Large intestine (tissue), 3 donors: ENCODE measurements around the gene PDSS2. TPM values are rescaled to one million over a fixed set of nuclear protein-coding genes. Genes with fewer than 3 reads are reported as not detected.

Source experiments
- DNase-seq, 2 donors: peaks; one replicate each; pipeline versions ENCODE4 v3.0.0 to v3.0.0-alpha.2; 2013
- H3K27ac ChIP-seq: one replicate; pipeline ENCODE4 v1.5.1; 2013; ENCODE audit warnings: low read length
- H3K27me3 ChIP-seq: 2 replicates; pipeline ENCODE4 v1.6.1; 2013; ENCODE audit warnings: low read length; ENCODE audit not compliant: control insufficient read depth, insufficient read depth
- H3K36me3 ChIP-seq: 2 replicates; pipeline ENCODE4 v1.6.1; 2013; ENCODE audit warnings: low read length; ENCODE audit not compliant: control insufficient read depth, insufficient read depth
- H3K4me1 ChIP-seq: one replicate; pipeline ENCODE4 v1.6.1; 2013; ENCODE audit warnings: low read length; ENCODE audit not compliant: control insufficient read depth, insufficient read depth
- H3K4me3 ChIP-seq: one replicate; pipeline ENCODE4 v1.5.1; 2013; ENCODE audit warnings: low read length
- H3K9me3 ChIP-seq: one replicate; pipeline ENCODE4 v1.6.1; 2013; ENCODE audit warnings: mild to moderate bottlenecking, low read depth, low read length, moderate library complexity; ENCODE audit not compliant: control insufficient read depth
- WGBS: methylation state at CpG from one replicate; pipeline ENCODE4 v1.1.5; 2013; ENCODE audit warnings: low lambda C conversion rate; ENCODE audit not compliant: insufficient coverage; 5-methylcytosine and 5-hydroxymethylcytosine counted together
- polyA plus RNA-seq: library from polyadenylated mRNA; unstranded; fragments of 120-200 nt; gene quantifications from one replicate; pipeline ENCODE4 v1.2.1, GENCODE V29; 2013

The PDSS2 gene
- polyA plus RNA-seq, 1 donor: 12.8 TPM

DNA sequence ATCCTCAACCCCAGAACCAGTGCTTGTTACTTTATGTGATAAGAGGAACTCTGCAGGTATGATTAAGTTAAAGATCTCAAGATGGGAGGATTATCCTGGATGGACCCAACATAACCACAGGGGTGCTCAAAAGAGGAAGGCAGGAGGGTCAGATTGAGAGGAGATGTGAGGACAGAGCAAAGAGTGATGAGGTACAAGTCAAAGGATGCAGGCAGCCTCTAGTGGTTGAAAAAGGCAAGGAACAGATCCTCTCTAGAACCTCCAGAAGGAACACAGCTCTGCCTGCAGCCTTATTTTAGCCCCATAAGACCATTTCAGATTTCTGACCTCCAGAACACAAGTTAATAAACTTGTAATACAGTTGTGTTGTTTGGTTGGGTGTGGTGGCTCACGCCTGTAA, 41.2 kb downstream of the PDSS2 start:
- H3K9me3 ChIP-seq: no peaks in the 10 kb centered on the region
- H3K4me3 ChIP-seq: no peak overlapping the region
- no peaks in the 10 kb centered on the region for H3K4me1 ChIP-seq
- DNase-seq: no peak
- H3K27ac ChIP-seq: no peak overlapping the region
- WGBS: no CpG with 5 or more reads among the region's 1 CpG
- H3K36me3 ChIP-seq: no peaks in the 10 kb centered on the region
- no peaks in the 10 kb centered on the region for H3K27me3 ChIP-seq

DNA sequence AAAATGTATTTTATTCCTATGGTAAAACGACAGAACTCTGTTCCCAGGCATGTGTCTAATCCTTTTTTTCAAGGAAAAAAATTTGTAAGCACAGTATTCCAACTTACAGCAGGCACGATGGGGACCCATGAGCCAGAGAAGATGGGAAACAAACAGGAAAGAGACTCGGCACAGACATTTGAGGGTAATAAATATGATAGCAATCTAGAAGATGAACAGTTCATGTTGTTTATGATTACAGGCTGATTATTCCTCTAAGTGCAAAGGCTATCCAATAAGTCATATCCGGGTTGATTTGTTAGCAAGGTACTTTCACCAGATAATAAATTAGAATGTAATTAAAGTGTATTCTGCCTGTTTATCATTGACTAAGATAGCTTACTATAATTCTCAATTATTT, 43.2 kb downstream of the PDSS2 start:
- WGBS: no CpG with 5 or more reads among the region's 4 CpGs
- H3K9me3 ChIP-seq: no peaks in the 10 kb centered on the region
- H3K4me1 ChIP-seq: no peaks in the 10 kb centered on the region
- no peak overlapping the region for H3K27ac ChIP-seq
- H3K4me3 ChIP-seq: no peak overlapping the region
- H3K36me3 ChIP-seq: no peaks in the 10 kb centered on the region
- no peak for DNase-seq
- no peaks in the 10 kb centered on the region for H3K27me3 ChIP-seq

DNA sequence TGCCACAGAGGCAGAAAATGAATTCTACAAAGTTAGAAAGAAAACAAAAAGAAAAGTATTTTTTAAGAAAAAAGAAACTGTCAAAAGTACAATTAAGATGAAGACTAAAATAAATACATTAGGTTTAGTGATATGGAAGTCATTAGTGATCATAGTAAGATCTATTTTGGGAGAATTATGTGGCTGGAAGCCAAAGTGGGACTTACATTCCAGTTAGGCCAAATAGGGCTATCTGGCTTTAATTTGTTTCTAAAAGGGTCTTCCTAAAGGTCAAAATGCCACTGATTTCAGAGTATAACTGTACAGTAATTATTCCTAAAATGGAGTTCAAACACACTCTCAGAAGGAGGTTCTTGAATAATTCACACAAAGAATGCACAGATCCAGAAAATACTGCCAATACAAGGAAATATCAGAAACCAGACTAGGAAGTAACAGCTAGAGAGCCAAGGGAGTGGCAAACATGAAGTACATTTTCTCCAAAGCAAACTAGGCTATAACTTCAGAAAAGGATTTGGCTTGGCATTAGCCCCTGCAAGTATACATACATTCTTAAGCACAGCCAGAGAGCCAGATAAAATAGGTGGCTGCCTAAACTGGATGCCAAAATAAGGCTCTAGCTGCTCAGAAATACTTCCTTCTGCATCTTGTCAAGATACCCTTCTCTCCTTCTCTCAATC, 45.3 kb downstream of the PDSS2 start:
- H3K27me3 ChIP-seq: no peaks in the 10 kb centered on the region
- no peaks in the 10 kb centered on the region for H3K36me3 ChIP-seq
- no peaks in the 10 kb centered on the region for H3K9me3 ChIP-seq
- no peaks in the 10 kb centered on the region for H3K4me1 ChIP-seq
- no peak for DNase-seq
- no peak overlapping the region for H3K4me3 ChIP-seq
- no peak overlapping the region for H3K27ac ChIP-seq

DNA sequence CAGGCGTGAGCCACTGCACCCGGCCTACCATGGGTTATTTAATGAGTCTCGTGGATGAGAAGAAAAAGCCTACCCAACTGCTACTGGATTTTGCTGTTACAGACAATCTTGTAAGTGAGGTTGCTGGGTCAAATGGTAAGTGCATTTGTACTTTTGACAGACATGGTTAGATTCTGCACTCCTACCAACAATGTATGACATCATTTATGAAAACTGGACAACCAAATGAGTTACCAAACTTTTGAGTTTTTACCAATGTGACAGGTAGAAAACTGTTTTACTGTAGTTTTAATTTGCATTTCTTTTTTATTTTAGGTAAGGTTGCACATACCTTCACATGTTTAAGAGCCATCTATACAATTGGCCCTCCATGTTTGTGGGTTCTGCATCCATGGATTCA, 48.2 kb downstream of the PDSS2 start:
- H3K27me3 ChIP-seq: no peaks in the 10 kb centered on the region
- no peak overlapping the region for H3K4me3 ChIP-seq
- WGBS: no CpG with 5 or more reads among the region's 3 CpGs

DNA sequence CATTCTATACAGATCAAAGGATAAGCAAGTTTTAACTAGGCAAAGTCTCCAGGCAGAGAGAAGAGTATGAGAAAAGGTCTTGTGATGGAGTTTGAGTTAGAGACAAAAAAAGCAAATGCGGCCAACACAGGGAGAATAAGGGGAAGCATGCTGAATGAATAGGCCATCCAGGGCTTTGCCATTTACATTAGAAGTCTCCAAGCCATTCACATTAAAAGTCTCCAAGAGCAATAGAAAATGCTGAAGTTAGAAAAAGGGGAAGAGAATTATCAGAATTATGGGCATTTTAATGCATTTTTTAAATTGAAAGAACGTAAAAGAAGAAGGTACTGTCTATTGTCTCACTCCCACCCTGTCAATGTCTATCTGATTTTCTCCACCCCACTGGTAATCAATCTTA, 49.4 kb downstream of the PDSS2 start:
- DNase-seq: no peak
- H3K4me3 ChIP-seq: no peak overlapping the region
- H3K27ac ChIP-seq: no peak overlapping the region
- H3K4me1 ChIP-seq: no peaks in the 10 kb centered on the region
- WGBS: 79% methylated on average over 2 of the region's 2 CpGs
- peaks cover 4% of the 10 kb centered on the region for H3K9me3 ChIP-seq
- no peaks in the 10 kb centered on the region for H3K36me3 ChIP-seq
- no peaks in the 10 kb centered on the region for H3K27me3 ChIP-seq

More for the DNA sequence above, 48.2 kb downstream of the PDSS2 start:
- Histone ChIP-seq H3K4me1 (no peaks in the 10 kb centered on the region), H3K27ac (no peak overlapping the region), H3K9me3 (no peaks in the 10 kb centered on the region), H3K36me3 (no peaks in the 10 kb centered on the region)
- no peak for DNase-seq

DNA sequence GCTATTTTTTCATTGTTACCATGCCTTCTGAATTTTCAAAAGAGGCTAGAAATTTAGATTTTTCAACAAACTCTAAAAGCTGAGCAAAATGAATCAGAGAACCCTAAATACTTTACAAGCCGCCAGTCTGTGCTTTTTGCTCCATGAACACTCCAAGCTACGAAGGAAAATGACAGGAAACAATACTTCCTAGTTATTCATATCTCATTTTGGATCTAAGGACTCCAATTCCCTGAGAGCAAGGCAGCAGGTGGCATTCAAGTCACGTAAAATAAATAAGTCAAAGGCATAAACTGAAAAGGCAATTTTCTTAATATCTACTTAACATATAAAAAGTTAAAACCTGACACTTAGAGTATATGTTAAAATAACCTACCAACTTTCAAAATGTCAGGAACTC, 50.6 kb downstream of the PDSS2 start:
- H3K27ac ChIP-seq: no peak overlapping the region
- DNase-seq: no peak
- H3K36me3 ChIP-seq: no peaks in the 10 kb centered on the region
- H3K4me1 ChIP-seq: no peaks in the 10 kb centered on the region
- 78% methylated on average over 2 of the region's 3 CpGs for WGBS
- H3K4me3 ChIP-seq: no peak overlapping the region
- H3K9me3 ChIP-seq: peaks cover 4% of the 10 kb centered on the region
- H3K27me3 ChIP-seq: no peaks in the 10 kb centered on the region

DNA sequence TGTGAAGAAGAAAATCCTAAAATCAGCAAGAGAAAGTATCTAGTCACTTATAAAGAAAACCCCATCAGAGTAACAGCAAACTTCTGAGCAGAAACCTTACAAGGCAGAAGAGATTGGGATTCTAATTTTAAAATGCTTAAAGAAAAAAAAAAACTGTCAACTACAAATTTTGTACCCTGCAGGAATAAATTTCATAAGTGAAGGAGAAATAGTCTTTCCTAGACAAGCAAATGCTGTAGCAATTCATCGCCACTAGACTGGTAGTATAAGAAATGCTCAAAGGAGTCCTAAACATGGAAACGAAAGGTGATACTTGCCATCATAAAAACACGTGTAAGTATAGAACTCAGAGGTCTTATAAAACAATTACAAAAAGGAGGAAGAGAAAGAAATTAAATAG, 54.4 kb downstream of the PDSS2 start:
- DNase-seq: no peak
- peaks cover 34% of the 10 kb centered on the region for H3K9me3 ChIP-seq
- no peak overlapping the region for H3K27ac ChIP-seq
- WGBS: 100% methylated on average over 2 of the region's 3 CpGs
- H3K27me3 ChIP-seq: no peaks in the 10 kb centered on the region
- no peaks in the 10 kb centered on the region for H3K36me3 ChIP-seq
- no peak overlapping the region for H3K4me3 ChIP-seq
- H3K4me1 ChIP-seq: no peaks in the 10 kb centered on the region

DNA sequence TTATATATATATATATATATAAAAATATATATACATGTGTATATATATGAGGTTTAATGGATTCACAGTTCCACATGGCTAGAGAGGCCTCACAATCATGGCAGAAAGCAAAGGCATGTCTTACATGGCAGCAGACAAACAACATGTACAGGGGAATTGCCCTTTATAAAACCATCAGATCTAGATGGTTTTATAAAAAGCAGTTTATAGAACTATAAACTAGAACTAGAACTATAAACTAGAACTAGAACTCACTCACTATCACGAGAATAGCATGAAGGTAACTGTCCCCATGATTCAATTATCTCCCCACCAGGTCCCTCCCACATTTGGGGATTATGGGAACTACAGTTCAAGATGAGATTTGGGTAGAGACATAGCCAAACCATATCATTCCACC, 56.8 kb downstream of the PDSS2 start:
- no peak for DNase-seq
- WGBS: 100% methylated on average over 1 of the region's 1 CpG

DNA sequence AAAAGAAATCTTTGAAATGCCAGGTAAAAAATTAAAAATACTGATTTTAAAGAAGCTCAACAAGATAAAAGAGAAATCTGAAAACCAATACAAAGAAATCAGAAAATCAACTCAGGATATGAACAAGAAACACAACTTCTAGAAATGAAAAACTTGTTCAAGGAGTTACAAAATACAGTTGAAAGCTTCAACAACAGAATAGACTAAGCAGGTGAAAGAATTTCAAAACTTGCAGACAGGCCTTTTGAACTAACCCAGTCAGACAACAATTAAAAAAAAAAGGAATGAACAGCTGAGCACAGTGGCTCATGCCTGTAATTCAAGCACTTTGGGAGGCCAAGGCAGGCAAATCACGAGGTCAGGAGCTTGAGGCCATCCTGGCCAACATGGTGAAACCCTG, 57.8 kb downstream of the PDSS2 start:
- Histone ChIP-seq H3K27ac (no peak overlapping the region), H3K4me1 (no peaks in the 10 kb centered on the region), H3K27me3 (no peaks in the 10 kb centered on the region), H3K36me3 (no peaks in the 10 kb centered on the region), H3K9me3 (peaks cover 34% of the 10 kb centered on the region), H3K4me3 (no peak overlapping the region)
- no CpG with 5 or more reads among the region's 1 CpG for WGBS
- no peak for DNase-seq

More for the DNA sequence above, 56.8 kb downstream of the PDSS2 start:
- H3K27me3 ChIP-seq: no peaks in the 10 kb centered on the region
- H3K9me3 ChIP-seq: peaks cover 34% of the 10 kb centered on the region
- H3K4me1 ChIP-seq: no peaks in the 10 kb centered on the region
- no peak overlapping the region for H3K4me3 ChIP-seq
- H3K36me3 ChIP-seq: no peaks in the 10 kb centered on the region
- no peak overlapping the region for H3K27ac ChIP-seq

DNA sequence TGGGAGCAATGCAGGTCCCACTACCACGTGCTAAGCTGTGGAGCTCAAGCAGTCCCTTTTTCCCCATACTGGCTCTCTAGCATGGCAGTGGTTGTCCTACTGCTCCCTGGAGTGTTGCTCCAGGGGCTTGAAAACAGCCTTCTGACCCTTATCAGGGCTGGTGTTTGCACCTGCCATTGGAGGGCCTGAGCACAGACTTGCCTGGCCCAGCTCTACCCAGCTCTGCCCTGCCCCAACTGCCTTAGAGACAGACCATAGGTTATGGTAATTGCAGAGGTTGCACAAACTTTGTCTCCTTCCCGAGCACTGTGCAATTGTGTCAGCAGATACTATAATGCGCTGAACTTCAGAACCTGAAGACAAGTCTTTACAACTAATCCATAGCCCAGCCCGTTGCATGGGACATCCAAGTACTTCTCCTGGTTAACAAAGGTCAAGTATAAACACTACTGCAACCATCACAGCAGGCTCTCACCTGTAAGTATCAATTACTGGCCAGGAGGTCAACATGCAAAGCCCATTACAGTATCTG, 58.7 kb downstream of the PDSS2 start:
- DNase-seq: no peak
- Histone ChIP-seq H3K4me1 (no peaks in the 10 kb centered on the region), H3K27me3 (no peaks in the 10 kb centered on the region), H3K36me3 (no peaks in the 10 kb centered on the region), H3K4me3 (no peak overlapping the region), H3K27ac (no peak overlapping the region), H3K9me3 (peaks cover 34% of the 10 kb centered on the region)
- WGBS: no CpG with 5 or more reads among the region's 4 CpGs

DNA sequence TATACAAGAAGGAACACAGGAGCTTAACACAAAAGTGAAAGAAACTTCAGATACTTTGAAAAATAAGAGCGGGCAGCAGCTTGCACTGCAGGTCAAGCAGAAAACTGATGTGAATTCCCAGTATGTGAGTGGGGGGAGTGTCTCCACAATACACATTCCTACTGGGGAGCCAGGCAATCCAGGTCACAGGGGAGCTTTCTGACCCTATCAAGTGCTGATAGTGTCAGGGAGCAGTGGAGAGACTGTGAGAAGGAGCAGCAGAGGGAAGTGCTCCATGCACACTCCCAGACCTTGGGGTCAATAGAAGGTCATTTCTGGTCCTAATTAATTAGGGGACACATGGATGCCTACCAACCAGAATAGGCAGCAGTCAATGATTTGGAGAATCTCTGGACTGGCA, 59.4 kb downstream of the PDSS2 start:
- DNase-seq: no peak
- WGBS: no CpG with 5 or more reads among the region's 1 CpG
- Histone ChIP-seq H3K4me1 (no peaks in the 10 kb centered on the region), H3K27ac (no peak overlapping the region), H3K4me3 (no peak overlapping the region), H3K9me3 (peaks cover 36% of the 10 kb centered on the region), H3K27me3 (no peaks in the 10 kb centered on the region), H3K36me3 (no peaks in the 10 kb centered on the region)
